Common myeloid progenitor, CD34-positive (primary cell): ENCODE results near the gene CPSF4.

Experiments
- CTCF ChIA-PET: fragments of 350-600 bp; sonication (Branson Sonifier 250); formaldehyde crosslinking; loops from one replicate; lab custom pipeline; 2021; ENCODE audit warnings: antibody characterized with exemption; lab: Charles Lee
- POLR2A ChIA-PET: fragments of 350-600 bp; sonication (Branson Sonifier 250); formaldehyde crosslinking; loops from one replicate; lab custom pipeline; 2021; ENCODE audit warnings: antibody characterized with exemption; lab: Charles Lee
- DNase-seq, 3 donors: peaks; one replicate each; pipeline versions ENCODE4 v3.0.0 to v3.0.0-alpha.2; 2013
- H3K27ac ChIP-seq, 2 experiments: 1 replicate in 1 of 2; 2 replicates in 1 of 2; pipeline ENCODE4 v1.7.0; 2013; ENCODE audit warnings: inconsistent platforms in 2 of 2, low read length in 2 of 2, mild to moderate bottlenecking in 2 of 2, low read depth in 1 of 2, moderate library complexity in 1 of 2; ENCODE audit not compliant: severe bottlenecking in 2 of 2, insufficient read depth in 1 of 2, poor library complexity in 1 of 2
- H3K27me3 ChIP-seq, 5 experiments: replicated peaks in 2 of 5; 1 replicate in 3 of 5; 2 replicates in 2 of 5; pipeline versions ENCODE4 v1.6.1 to v1.7.0; 2013; ENCODE audit warnings: low read length in 4 of 5, mild to moderate bottlenecking in 2 of 5, moderate library complexity in 2 of 5, inconsistent platforms in 1 of 5; ENCODE audit not compliant: insufficient read depth in 5 of 5, control insufficient read depth in 4 of 5
- H3K36me3 ChIP-seq, 4 experiments: 1 replicate in 2 of 4; 2 replicates in 2 of 4; pipeline versions ENCODE4 v1.6.1 to v1.7.0; 2013; ENCODE audit warnings: low read length in 3 of 4, control low read depth in 1 of 4, mild to moderate bottlenecking in 1 of 4; ENCODE audit not compliant: control insufficient read depth in 4 of 4, insufficient read depth in 4 of 4
- H3K4me1 ChIP-seq, 4 experiments: 1 replicate in 3 of 4; 2 replicates in 1 of 4; pipeline versions ENCODE4 v1.6.1 to v1.7.1; 2013; ENCODE audit warnings: low read length in 3 of 4, mild to moderate bottlenecking in 3 of 4, control low read depth in 1 of 4, inconsistent platforms in 1 of 4, moderate library complexity in 1 of 4; ENCODE audit not compliant: control insufficient read depth in 4 of 4, insufficient read depth in 4 of 4; ENCODE audit errors: control extremely low read depth in 1 of 4
- H3K4me3 ChIP-seq, 7 experiments: 1 replicate in 4 of 7; 2 replicates in 3 of 7; pipeline versions ENCODE4 v1.5.1 to v1.7.0; 2013; ENCODE audit warnings: mild to moderate bottlenecking in 7 of 7, low read length in 6 of 7, moderate library complexity in 6 of 7, inconsistent platforms in 2 of 7, low read depth in 2 of 7, control low read depth in 1 of 7; ENCODE audit not compliant: insufficient read depth in 4 of 7, control insufficient read depth in 1 of 7; ENCODE audit errors: extremely low read depth in 1 of 7
- H3K9me3 ChIP-seq, 5 experiments: 1 replicate in 4 of 5; 2 replicates in 1 of 5; pipeline versions ENCODE4 v1.6.1 to v1.7.1; 2013; ENCODE audit warnings: low read length in 4 of 5, mild to moderate bottlenecking in 2 of 5, inconsistent platforms in 1 of 5, low read depth in 1 of 5, moderate library complexity in 1 of 5; ENCODE audit not compliant: control insufficient read depth in 4 of 5, insufficient read depth in 2 of 5; ENCODE audit errors: control extremely low read depth in 1 of 5
- WGBS: methylation state at CpG from one replicate; pipeline ENCODE4 v1.1.5; 2013; ENCODE audit not compliant: insufficient coverage; 5-methylcytosine and 5-hydroxymethylcytosine counted together

The CPSF4 gene

DNA sequence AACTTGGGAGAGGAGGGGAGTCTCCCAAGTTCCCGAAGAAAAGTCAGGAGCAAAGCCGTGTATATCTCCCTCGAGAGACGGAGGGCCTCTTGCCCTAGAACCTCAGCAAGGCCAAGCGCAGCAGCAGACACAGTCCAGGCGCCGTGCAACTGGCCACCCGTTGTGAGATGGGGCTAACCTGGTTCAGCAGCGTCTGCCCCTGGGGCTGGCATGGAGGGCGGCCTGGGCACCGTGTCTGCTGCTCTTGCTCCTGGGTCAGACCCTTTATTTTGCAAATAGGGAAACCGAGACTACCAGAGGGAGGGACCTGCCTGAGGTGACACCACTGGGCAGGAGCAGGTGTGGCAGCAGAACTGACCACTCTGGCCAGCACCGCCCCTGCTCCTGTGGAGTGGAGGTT, 13.8 kb downstream of the CPSF4 start:
- no peaks in the 10 kb centered on the region for H3K4me1 ChIP-seq
- DNase-seq, result no peak
- ChIA-PET CTCF (interaction anchor here (0.9 kb wide), 1 partner anchor 9 kb away, joined by 3 read pairs; no protein-coding TSS in a partner anchor), POLR2A (no interaction called here)
- H3K4me3 ChIP-seq, result no peak overlapping the region
- H3K27ac ChIP-seq, result no peak overlapping the region
- H3K27me3 ChIP-seq, result no peaks in the 10 kb centered on the region
- WGBS, result 100% methylated on average over 10 of the region's 13 CpGs
- H3K36me3 ChIP-seq, result peaks cover 7 to 96% (median 75%) of the 10 kb centered on the region in 4 experiments
- peaks cover 0 to 2% (median 0%) of the 10 kb centered on the region in 5 experiments for H3K9me3 ChIP-seq

- ChIA-PET CTCF (interaction anchor here (0.9 kb wide), 1 partner anchor 9 kb away, joined by 3 read pairs; no protein-coding TSS in a partner anchor), POLR2A (no interaction called here)
- H3K36me3 ChIP-seq, result peaks cover 6 to 96% (median 75%) of the 10 kb centered on the region in 4 experiments
- no peaks in the 10 kb centered on the region for H3K4me1 ChIP-seq
- no peak overlapping the region for H3K4me3 ChIP-seq
- no peaks in the 10 kb centered on the region for H3K27me3 ChIP-seq
- peaks cover 0 to 2% (median 0%) of the 10 kb centered on the region in 5 experiments for H3K9me3 ChIP-seq
- WGBS, result 96% methylated on average over 11 of the region's 11 CpGs
- no peak for DNase-seq
- no peak overlapping the region for H3K27ac ChIP-seq
Measured at GRCh38 chr7:99453105-99453504, 14.4 kb downstream of the CPSF4 start.

GRCh38 chr7:99455874-99456273, 17.1 kb downstream of the CPSF4 start:
- Histone ChIP-seq H3K36me3 (peaks cover 0 to 96% (median 73%) of the 10 kb centered on the region in 4 experiments), H3K27me3 (no peaks in the 10 kb centered on the region), H3K4me3 (no peak overlapping the region), H3K9me3 (peaks cover 0 to 2% (median 0%) of the 10 kb centered on the region in 5 experiments), H3K27ac (no peak overlapping the region), H3K4me1 (no peaks in the 10 kb centered on the region)
- ChIA-PET POLR2A (no interaction called here), CTCF (interaction anchor here (1.0 to 1.8 kb wide), 3 partner anchors 8 to 122 kb away, joined by 3 to 4 read pairs (median 3); no protein-coding TSS in a partner anchor)
- WGBS, result 92% methylated on average over 7 of the region's 9 CpGs
- no peak for DNase-seq

DNA sequence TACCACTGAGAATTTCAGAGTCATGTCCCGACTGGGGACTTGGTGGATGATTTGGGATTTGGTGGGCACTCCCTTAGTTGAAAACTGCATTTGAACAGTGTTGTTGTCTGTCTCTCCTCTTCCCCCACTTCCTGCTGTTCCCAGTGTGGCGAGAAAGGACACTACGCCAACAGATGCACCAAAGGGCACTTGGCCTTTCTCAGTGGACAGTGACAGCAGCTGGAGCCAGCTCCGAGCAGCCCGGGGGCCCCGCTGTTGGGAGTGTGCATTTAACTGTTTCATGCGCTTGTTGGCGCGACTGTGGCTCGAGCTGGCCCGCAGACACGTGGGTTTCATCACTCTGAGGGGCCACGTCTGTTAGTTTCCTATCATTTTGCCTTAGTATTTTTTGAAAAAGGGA, 17.5 kb downstream of the CPSF4 start:
- WGBS, result 93% methylated on average over 12 of the region's 13 CpGs
- ChIA-PET POLR2A (no interaction called here), CTCF (interaction anchor here (1.0 to 1.8 kb wide), 3 partner anchors 8 to 123 kb away, joined by 3 to 4 read pairs (median 3); no protein-coding TSS in a partner anchor)
- no peak overlapping the region for H3K27ac ChIP-seq
- H3K27me3 ChIP-seq, result no peaks in the 10 kb centered on the region
- no peak for DNase-seq
- H3K4me3 ChIP-seq, result no peak overlapping the region
- H3K9me3 ChIP-seq, result peaks cover 0 to 2% (median 0%) of the 10 kb centered on the region in 5 experiments
- H3K4me1 ChIP-seq, result no peaks in the 10 kb centered on the region
- peaks cover 0 to 95% (median 70%) of the 10 kb centered on the region in 4 experiments for H3K36me3 ChIP-seq

GRCh38 chr7:99457050-99457649, 18.4 kb downstream of the CPSF4 start:
- Histone ChIP-seq H3K4me1 (no peaks in the 10 kb centered on the region), H3K36me3 (peaks cover 0 to 93% (median 66%) of the 10 kb centered on the region in 4 experiments), H3K4me3 (no peak overlapping the region), H3K9me3 (peaks cover 0 to 2% (median 0%) of the 10 kb centered on the region in 5 experiments), H3K27ac (no peak overlapping the region), H3K27me3 (no peaks in the 10 kb centered on the region)
- DNase-seq, result no peak
- CTCF ChIA-PET, result no interaction called here
- POLR2A ChIA-PET, result no interaction called here
- WGBS, result 89% methylated on average over 5 of the region's 6 CpGs

DNA sequence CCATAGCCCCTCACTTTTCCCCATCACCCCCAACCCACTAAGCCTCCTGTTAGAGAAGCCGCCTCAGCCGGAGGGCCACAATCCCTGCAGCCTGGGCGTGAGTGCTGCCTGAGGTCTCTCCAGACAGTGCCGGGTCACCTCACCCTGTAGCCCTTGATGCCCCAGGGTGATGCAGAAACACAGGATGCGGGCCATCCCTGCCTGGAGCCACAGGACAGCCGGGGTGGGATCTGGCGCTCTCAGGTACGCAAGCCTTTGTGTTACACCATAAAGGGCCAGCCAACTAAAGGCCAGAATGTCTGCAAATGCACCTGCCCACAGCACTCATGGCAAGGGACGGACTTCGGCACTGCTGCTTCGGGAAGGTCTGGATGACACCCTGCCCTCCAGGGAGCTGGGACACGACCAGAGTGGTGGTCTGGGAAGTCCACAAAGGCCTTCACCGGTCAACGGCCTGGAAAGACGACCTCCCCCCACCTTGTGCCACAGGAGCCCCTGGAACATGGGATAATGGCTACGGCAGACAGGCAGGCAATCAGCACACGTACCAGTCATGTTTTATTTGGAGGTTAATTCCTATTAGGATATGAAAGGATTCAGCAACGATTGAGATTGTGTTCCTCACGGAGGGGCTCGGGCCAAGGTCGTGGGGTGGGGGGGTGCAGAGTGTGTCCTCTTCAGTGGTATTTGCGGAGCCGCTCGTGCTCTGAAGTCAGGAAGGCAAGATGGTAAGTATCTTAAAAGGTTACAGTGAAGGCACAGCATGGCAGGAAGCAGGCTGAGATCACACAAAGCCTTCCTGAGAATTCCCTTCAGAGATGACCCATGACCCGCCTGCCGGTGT, 19.1 kb downstream of the CPSF4 start:
- 96% methylated on average over 24 of the region's 26 CpGs for WGBS
- no peak for DNase-seq
- Histone ChIP-seq H3K4me1 (no peaks in the 10 kb centered on the region), H3K27me3 (no peaks in the 10 kb centered on the region), H3K27ac (no peak overlapping the region), H3K36me3 (peaks cover 3 to 90% (median 61%) of the 10 kb centered on the region in 4 experiments), H3K9me3 (peaks cover 0 to 2% (median 0%) of the 10 kb centered on the region in 5 experiments), H3K4me3 (no peak overlapping the region)
- POLR2A ChIA-PET, result no interaction called here
- CTCF ChIA-PET, result no interaction called here
